GM23248 (cell line): ENCODE data around the gene CYP4X1. TPM values are rescaled to one million over a fixed set of nuclear protein-coding genes. Genes with fewer than 3 reads are reported as not detected.
"Not testable (repeated sequence)": the region's sequence is repeated elsewhere in the genome, so short reads cannot be mapped to it uniquely, and the experiment has no call there.

Source experiments
- DNase-seq: peaks from one replicate; pipeline ENCODE4 v3.0.0-alpha.2; 2015
- H2AFZ ChIP-seq: fragments of 200-600 bp; sonication (generic); 2 replicates; pipeline ENCODE4 v1.6.1; 2016; ENCODE audit warnings: antibody characterized with exemption
- H3F3A ChIP-seq: fragments of 200-600 bp; sonication (generic); 2 replicates; pipeline ENCODE4 v1.6.1; 2016; ENCODE audit warnings: mild to moderate bottlenecking, antibody characterized with exemption, mixed run types; ENCODE audit not compliant: insufficient read depth
- H3K27ac ChIP-seq: fragments of 200-600 bp; sonication (generic); 2 replicates; pipeline ENCODE4 v1.5.1; 2016; ENCODE audit warnings: mild to moderate bottlenecking
- H3K27me3 ChIP-seq: fragments of 200-600 bp; sonication (generic); replicated peaks from 2 replicates; pipeline ENCODE4 v1.6.1; 2016; ENCODE audit warnings: mild to moderate bottlenecking; ENCODE audit not compliant: insufficient read depth
- H3K36me3 ChIP-seq: fragments of 200-600 bp; sonication (generic); 2 replicates; pipeline ENCODE4 v1.6.1; 2016; ENCODE audit warnings: low read depth, mild to moderate bottlenecking
- H3K4me1 ChIP-seq: fragments of 200-600 bp; sonication (generic); 2 replicates; pipeline ENCODE4 v1.6.1; 2016; ENCODE audit warnings: mild to moderate bottlenecking; ENCODE audit not compliant: insufficient read depth
- H3K4me2 ChIP-seq: fragments of 200-600 bp; sonication (generic); one replicate; pipeline ENCODE4 v1.6.1; 2016; ENCODE audit warnings: mild to moderate bottlenecking; ENCODE audit not compliant: unreplicated experiment
- H3K4me3 ChIP-seq: fragments of 200-600 bp; sonication (generic); 2 replicates; pipeline ENCODE4 v1.5.1; 2016; ENCODE audit warnings: mild to moderate bottlenecking
- H3K79me2 ChIP-seq: fragments of 200-600 bp; sonication (generic); 2 replicates; pipeline ENCODE4 v1.6.1; 2016; ENCODE audit warnings: mild to moderate bottlenecking; ENCODE audit not compliant: insufficient read depth
- H3K9ac ChIP-seq: fragments of 200-600 bp; sonication (generic); 2 replicates; pipeline ENCODE4 v1.6.1; 2016; ENCODE audit warnings: mild to moderate bottlenecking
- H3K9me2 ChIP-seq: fragments of 200-600 bp; sonication (generic); 2 replicates; pipeline ENCODE4 v1.6.1; 2016; ENCODE audit warnings: mixed run types, mild to moderate bottlenecking, moderate library complexity; ENCODE audit not compliant: insufficient read depth
- H3K9me3 ChIP-seq: fragments of 200-600 bp; sonication (generic); one replicate; pipeline ENCODE4 v1.6.1; 2017; ENCODE audit warnings: low read depth
- H4K20me1 ChIP-seq: fragments of 200-600 bp; sonication (generic); 2 replicates; pipeline ENCODE4 v1.6.0; 2016; ENCODE audit not compliant: insufficient read depth
- EZH2 ChIP-seq: fragments of 200-600 bp; sonication (generic); IDR thresholded peaks from 2 replicates; pipeline ENCODE4 v1.6.1; 2018; ENCODE audit warnings: antibody characterized with exemption, mild to moderate bottlenecking; ENCODE audit not compliant: insufficient read depth, poor library complexity, severe bottlenecking
- EZH2phosphoT487 ChIP-seq: fragments of 200-600 bp; sonication (generic); IDR thresholded peaks from 2 replicates; pipeline ENCODE4 v1.6.1; 2018; ENCODE audit warnings: antibody characterized with exemption, moderate library complexity, mild to moderate bottlenecking, low read depth; ENCODE audit not compliant: insufficient read depth
- WGBS, 2 experiments: methylation state at CpG; one replicate each; pipeline ENCODE4 v1.1.6; 2015 to 2017; ENCODE audit warnings: low lambda C conversion rate in 2 of 2, low coverage in 1 of 2; ENCODE audit errors: missing lambda C conversion rate in 2 of 2; 5-methylcytosine and 5-hydroxymethylcytosine counted together
- in situ Hi-C: fragments of 300-500 bp; cut with MboI; formaldehyde crosslinking; loops from 2 replicates; pipeline ENCODE4 v1.15.0; 2020
- polyA plus RNA-seq: library from polyadenylated mRNA; unstranded; fragments of >200 nt; fragmentation: Nextera tagmentation; extraction: Ambion mirVana; gene quantifications from 2 replicates; pipeline ENCODE4 v1.2.1, GENCODE V29; 2016
- total RNA-seq: library from RNA; depleted of rRNA; stranded (reverse); fragments of >200 nt; shearing (Covaris generic); gene quantifications from 2 replicates; pipeline ENCODE4 v1.2.3, GENCODE V29; 2014

CYP4X1 gene
- total and polyA plus RNA-seq, 2 experiments from 2014 or later, result not detected

DNA sequence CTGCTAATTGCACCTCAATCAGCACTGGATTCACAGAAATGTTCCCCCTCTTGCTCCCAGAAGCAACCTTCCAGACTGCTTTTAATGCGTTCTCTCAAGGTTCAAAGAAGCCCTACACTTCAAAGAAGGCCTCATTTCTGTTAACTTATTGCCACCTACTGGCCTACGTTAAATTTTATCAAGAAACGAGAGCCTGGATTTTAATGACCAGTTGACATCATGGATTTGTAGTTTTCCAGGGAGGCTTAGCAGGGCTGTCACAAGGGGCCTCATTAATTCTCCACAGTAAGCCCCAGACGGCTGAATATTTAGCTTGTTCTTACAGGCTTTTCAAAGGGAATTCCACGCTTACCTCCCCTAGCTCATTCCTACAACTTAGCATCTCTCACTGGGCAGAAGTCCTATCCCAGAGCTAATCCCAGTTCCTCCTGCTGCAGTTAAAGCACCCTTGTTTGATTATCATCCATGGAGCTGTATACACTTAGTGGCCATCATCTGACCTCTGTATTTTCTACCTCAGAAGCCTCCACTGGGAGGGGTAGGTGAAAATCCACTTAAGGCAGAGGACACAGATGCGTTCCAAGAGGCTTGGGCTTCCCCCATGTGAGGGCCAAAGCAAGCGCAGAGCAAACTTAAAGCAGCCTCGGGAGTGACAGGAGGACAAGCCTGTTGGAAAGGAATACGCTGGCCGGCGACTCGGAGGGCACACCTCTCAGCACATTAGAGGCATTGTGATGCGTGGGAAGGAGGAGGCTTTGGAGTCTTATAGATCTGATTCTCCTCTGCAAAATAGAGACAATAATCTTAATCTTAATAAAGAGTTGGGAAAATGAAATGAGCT lies 32.2 kb upstream of the CYP4X1 start:
- Histone ChIP-seq H3K4me3 (no peak overlapping the region), H3K9me2 (no peaks in the 10 kb centered on the region), H3K79me2 (no peaks in the 10 kb centered on the region), H3K9me3 (no peaks in the 10 kb centered on the region), H3K27ac (no peak overlapping the region), H2AFZ (no peak overlapping the region), H3K27me3 (no peaks in the 10 kb centered on the region), H4K20me1 (no peaks in the 10 kb centered on the region), H3K4me2 (no peak overlapping the region), H3K9ac (no peak overlapping the region), H3K4me1 (no peaks in the 10 kb centered on the region), H3F3A (no peaks in the 10 kb centered on the region), H3K36me3 (no peaks in the 10 kb centered on the region)
- in situ Hi-C loops, result no loop called here
- WGBS, 2 experiments, result 19 to 22% methylated on average over 13 of the region's 13 CpGs
- peak; percentile 17 for DNase-seq
- TF ChIP-seq EZH2, result no peak
- TF ChIP-seq EZH2phosphoT487, result no peak

DNA sequence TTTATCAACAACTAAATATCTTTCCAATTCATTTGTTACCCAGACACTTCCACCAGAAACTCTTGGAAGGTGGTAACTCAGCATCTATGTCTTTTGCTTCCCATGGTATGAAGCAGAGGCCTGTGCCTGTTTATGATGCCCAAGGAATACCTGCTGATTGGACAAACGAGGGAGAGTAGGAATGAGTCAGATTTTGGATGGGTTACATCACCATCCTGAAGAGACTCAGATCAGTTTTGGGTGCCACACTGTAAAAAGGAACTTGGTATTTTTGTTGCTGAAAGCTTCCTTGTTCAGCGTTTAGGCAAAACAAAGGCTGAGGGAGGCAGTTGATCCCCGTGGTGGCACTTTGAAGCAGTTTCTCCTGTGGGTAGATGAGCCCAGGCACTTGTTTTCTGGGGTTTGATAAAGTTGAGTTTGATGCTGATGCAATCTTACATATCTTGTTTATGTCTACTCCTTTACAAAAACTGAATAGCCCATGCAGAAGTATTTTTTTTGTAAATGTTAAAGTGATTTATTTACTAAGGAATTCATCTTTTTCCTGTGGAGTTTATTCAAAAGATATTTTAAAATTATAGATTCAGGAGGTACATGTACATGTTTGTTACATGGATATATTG lies 26.7 kb upstream of the CYP4X1 start:
- no peak overlapping the region for H3K4me3 ChIP-seq
- no peak overlapping the region for H2AFZ ChIP-seq
- H3K9ac ChIP-seq, result no peak overlapping the region
- no peaks in the 10 kb centered on the region for H3K9me2 ChIP-seq
- H3K36me3 ChIP-seq, result no peaks in the 10 kb centered on the region
- WGBS, 2 experiments, result 0 to 2% methylated on average over 3 of the region's 3 CpGs
- in situ Hi-C loops, result no loop called here
- no peak for TF ChIP-seq EZH2phosphoT487
- no peak for TF ChIP-seq EZH2
- no peaks in the 10 kb centered on the region for H3K4me1 ChIP-seq
- no peaks in the 10 kb centered on the region for H3F3A ChIP-seq
- no peaks in the 10 kb centered on the region for H3K9me3 ChIP-seq
- H4K20me1 ChIP-seq, result no peaks in the 10 kb centered on the region
- no peak overlapping the region for H3K4me2 ChIP-seq
- DNase-seq, result peak; percentile 11
- no peaks in the 10 kb centered on the region for H3K27me3 ChIP-seq
- no peak overlapping the region for H3K27ac ChIP-seq
- no peaks in the 10 kb centered on the region for H3K79me2 ChIP-seq

DNA sequence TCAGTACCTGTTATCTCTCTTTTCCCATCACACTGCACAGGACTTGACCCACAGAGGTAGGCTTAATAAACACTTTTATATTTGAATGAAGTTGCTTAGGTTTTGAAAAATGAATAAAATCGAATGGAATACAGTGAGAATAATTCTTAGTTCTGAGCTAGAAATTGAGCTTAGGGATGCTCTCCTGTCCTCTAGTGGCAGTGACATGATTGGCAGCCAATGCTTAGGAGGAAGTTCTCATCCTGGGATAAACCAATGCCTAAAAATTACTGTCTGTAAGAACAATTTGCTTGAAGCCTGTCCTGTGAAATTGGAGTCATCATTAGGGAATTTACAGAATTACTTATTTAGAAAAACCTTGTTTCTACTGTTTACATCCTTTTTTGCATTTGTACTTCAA lies 21.3 kb upstream of the CYP4X1 start:
- Histone ChIP-seq H3K79me2 (no peaks in the 10 kb centered on the region), H3K9ac (no peak overlapping the region), H3K9me3 (no peaks in the 10 kb centered on the region), H3K4me2 (no peak overlapping the region), H3K4me1 (no peaks in the 10 kb centered on the region), H3K9me2 (no peaks in the 10 kb centered on the region), H2AFZ (no peak overlapping the region), H4K20me1 (no peaks in the 10 kb centered on the region), H3K27ac (no peak overlapping the region), H3F3A (no peaks in the 10 kb centered on the region), H3K36me3 (no peaks in the 10 kb centered on the region), H3K27me3 (no peaks in the 10 kb centered on the region), H3K4me3 (no peak overlapping the region)
- in situ Hi-C loops, result no loop called here
- TF ChIP-seq EZH2 (no peak), EZH2phosphoT487 (no peak)
- WGBS, 2 experiments, result 4 to 10% methylated on average over 1 of the region's 1 CpG
- peak; percentile 7 for DNase-seq

- in situ Hi-C loops, result no loop called here
- no peak overlapping the region for H3K9ac ChIP-seq
- H3K79me2 ChIP-seq, result no peaks in the 10 kb centered on the region
- no peaks in the 10 kb centered on the region for H3K36me3 ChIP-seq
- no peaks in the 10 kb centered on the region for H3F3A ChIP-seq
- 49 to 61% methylated on average over 5 of the region's 5 CpGs for WGBS, 2 experiments
- no peak overlapping the region for H3K4me2 ChIP-seq
- H4K20me1 ChIP-seq, result no peaks in the 10 kb centered on the region
- no peak for TF ChIP-seq EZH2
- H3K9me2 ChIP-seq, result no peaks in the 10 kb centered on the region
- no peak overlapping the region for H3K27ac ChIP-seq
- H2AFZ ChIP-seq, result no peak overlapping the region
- no peak for DNase-seq
- H3K27me3 ChIP-seq, result no peaks in the 10 kb centered on the region
- no peaks in the 10 kb centered on the region for H3K9me3 ChIP-seq
- no peaks in the 10 kb centered on the region for H3K4me1 ChIP-seq
- no peak overlapping the region for H3K4me3 ChIP-seq
These were observed 19.5 kb upstream of the CYP4X1 start for GRCh38 chr1:47003896-47004403.

DNA sequence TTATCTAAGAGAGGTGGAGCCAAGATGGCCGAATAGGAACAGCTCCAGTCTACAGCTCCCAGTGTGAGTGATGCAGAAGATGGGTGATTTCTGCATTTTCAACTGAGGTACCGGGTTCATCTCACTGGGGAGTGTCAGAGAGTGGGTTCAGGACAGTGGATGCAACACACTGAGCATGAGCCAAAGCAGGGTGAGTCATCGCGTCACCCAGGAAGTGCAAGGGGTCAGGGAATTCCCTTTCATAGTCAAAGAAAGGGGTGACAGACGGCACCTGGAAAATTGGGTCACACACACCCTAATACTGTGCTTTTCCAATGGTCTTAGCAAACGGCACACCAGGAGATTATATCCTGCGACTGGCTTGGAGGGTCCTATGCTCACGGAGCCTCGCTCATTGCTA lies 17.0 kb upstream of the CYP4X1 start:
- H3F3A ChIP-seq, H4K20me1 ChIP-seq, H3K9me2 ChIP-seq, H3K27me3 ChIP-seq, H3K4me3 ChIP-seq, H3K4me1 ChIP-seq, H3K79me2 ChIP-seq, DNase-seq, H3K9me3 ChIP-seq, H2AFZ ChIP-seq, H3K36me3 ChIP-seq, H3K9ac ChIP-seq, H3K4me2 ChIP-seq, H3K27ac ChIP-seq, in situ Hi-C loops: not testable (repeated sequence)
- 67% methylated on average over 9 of the region's 9 CpGs for WGBS, 2 experiments
